ENCODE data around the gene DCUN1D2.

Gene DCUN1D2

DNA sequence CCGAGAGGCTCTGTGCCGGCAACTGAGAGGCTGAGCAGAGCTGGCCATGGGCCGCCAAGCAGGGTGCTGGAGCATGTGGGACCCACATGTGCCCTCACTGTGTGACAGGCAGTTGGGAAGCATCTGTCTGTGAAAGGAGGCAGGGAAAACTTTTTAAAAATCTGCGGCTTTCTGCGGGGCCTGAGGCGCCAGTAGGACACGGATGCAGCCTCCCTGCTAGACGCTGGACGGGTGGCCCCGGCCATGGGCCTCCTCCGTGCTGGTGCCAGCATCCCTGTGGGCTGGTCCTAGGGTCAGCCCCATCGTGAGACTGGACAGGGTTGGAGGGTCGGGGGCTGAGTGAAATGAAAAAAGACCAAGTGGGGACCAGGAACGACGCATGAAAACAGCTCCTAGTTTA lies 20.9 kb upstream of the DCUN1D2 start:
- H3K4me3 ChIP-seq (replicated peaks; ENCODE audit: insufficient read depth, low read length), result no peak overlapping the region
- TF ChIP-seq POLR2AphosphoS5 (IDR thresholded peaks at IDR 0.05; ENCODE audit: low read depth) (no peak), SPI1 (IDR thresholded peaks at IDR 0.05; ENCODE audit: borderline replicate concordance, low read depth) (no peak)
- TF ChIP-seq, protein P1, sequence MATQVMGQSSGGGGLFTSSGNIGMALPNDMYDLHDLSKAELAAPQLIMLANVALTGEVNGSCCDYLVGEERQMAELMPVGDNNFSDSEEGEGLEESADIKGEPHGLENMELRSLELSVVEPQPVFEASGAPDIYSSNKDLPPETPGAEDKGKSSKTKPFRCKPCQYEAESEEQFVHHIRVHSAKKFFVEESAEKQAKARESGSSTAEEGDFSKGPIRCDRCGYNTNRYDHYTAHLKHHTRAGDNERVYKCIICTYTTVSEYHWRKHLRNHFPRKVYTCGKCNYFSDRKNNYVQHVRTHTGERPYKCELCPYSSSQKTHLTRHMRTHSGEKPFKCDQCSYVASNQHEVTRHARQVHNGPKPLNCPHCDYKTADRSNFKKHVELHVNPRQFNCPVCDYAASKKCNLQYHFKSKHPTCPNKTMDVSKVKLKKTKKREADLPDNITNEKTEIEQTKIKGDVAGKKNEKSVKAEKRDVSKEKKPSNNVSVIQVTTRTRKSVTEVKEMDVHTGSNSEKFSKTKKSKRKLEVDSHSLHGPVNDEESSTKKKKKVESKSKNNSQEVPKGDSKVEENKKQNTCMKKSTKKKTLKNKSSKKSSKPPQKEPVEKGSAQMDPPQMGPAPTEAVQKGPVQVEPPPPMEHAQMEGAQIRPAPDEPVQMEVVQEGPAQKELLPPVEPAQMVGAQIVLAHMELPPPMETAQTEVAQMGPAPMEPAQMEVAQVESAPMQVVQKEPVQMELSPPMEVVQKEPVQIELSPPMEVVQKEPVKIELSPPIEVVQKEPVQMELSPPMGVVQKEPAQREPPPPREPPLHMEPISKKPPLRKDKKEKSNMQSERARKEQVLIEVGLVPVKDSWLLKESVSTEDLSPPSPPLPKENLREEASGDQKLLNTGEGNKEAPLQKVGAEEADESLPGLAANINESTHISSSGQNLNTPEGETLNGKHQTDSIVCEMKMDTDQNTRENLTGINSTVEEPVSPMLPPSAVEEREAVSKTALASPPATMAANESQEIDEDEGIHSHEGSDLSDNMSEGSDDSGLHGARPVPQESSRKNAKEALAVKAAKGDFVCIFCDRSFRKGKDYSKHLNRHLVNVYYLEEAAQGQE (IDR thresholded peaks at IDR 0.05; ENCODE audit: insufficient replicate concordance, low read depth), result no peak
- no peak overlapping the region for H3K27ac ChIP-seq (replicated peaks)
- no peak for DNase-seq (ENCODE audit: low read depth in 1 of 2, low spot score in 1 of 2)
- no peaks in the 10 kb centered on the region for H3K27me3 ChIP-seq (ENCODE audit: insufficient read depth, poor library complexity, severe bottlenecking)

DNA sequence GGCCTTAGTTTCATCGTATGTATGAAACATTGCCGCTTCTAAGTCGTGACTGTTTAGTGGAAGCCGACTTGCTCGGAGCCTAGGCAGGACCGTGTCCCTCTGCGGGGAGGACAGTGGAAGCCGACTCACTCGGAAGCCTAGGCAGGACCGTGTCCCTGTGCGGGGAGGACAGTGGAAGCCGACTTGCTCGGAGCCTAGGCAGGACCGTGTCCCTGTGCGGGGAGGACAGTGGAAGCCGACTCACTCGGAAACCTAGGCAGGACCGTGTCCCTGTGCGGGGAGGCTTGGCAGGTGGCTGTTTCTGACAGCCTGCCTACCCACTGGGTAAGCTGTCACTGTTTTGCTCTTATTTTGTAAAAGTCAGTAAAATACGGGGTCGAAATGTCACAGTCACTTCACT lies 20.4 kb upstream of the DCUN1D2 start:
- no peak for DNase-seq (ENCODE audit: low read depth in 1 of 2, low spot score in 1 of 2)
- H3K27ac ChIP-seq (replicated peaks), result no peak overlapping the region
- no peaks in the 10 kb centered on the region for H3K27me3 ChIP-seq (ENCODE audit: insufficient read depth, poor library complexity, severe bottlenecking)
- TF ChIP-seq GABPA (IDR thresholded peaks at IDR 0.05; ENCODE audit: low read depth), result no peak
- TF ChIP-seq, protein P1 (IDR thresholded peaks at IDR 0.05; ENCODE audit: insufficient replicate concordance, low read depth), result no peak
- no peak for TF ChIP-seq SPI1 (IDR thresholded peaks at IDR 0.05; ENCODE audit: borderline replicate concordance, low read depth)
- no peak for TF ChIP-seq CTCF (IDR thresholded peaks at IDR 0.05; ENCODE audit: insufficient read depth, low read length)
- TF ChIP-seq POLR2AphosphoS5 (IDR thresholded peaks at IDR 0.05; ENCODE audit: low read depth), result no peak
- no peak overlapping the region for H3K4me3 ChIP-seq (replicated peaks; ENCODE audit: insufficient read depth, low read length)

- Histone ChIP-seq H3K4me3 (replicated peaks; ENCODE audit: insufficient read depth, low read length) (no peak overlapping the region), H3K27ac (replicated peaks) (no peak overlapping the region), H3K27me3 (ENCODE audit: insufficient read depth, poor library complexity, severe bottlenecking) (no peaks in the 10 kb centered on the region)
- TF ChIP-seq GABPA (IDR thresholded peaks at IDR 0.05; ENCODE audit: low read depth) (no peak), CTCF (IDR thresholded peaks at IDR 0.05; ENCODE audit: insufficient read depth, low read length) (no peak), POLR2AphosphoS5 (IDR thresholded peaks at IDR 0.05; ENCODE audit: low read depth) (no peak), SPI1 (IDR thresholded peaks at IDR 0.05; ENCODE audit: borderline replicate concordance, low read depth) (no peak)
- TF ChIP-seq, protein P1 (IDR thresholded peaks at IDR 0.05; ENCODE audit: insufficient replicate concordance, low read depth), result no peak
- no peak for DNase-seq (ENCODE audit: low read depth in 1 of 2, low spot score in 1 of 2)
These were observed 19.5 kb upstream of the DCUN1D2 start for GRCh38 chr13:113509989-113510388.

All from HL-60 (cell line).